AG04450 (cell line): ENCODE data around the gene NACC2. TPM values are rescaled to one million over a fixed set of nuclear protein-coding genes. Genes with fewer than 3 reads are reported as not detected.

Source experiments
- CTCF ChIA-PET: fragments of 300-600, 350-600 bp; formaldehyde crosslinking; extraction: SDS; loops from one replicate; lab custom pipeline; 2022; ENCODE audit warnings: antibody characterized with exemption, inconsistent platforms; lab: Charles Lee
- POLR2A ChIA-PET: fragments of 350-600 bp; formaldehyde crosslinking; extraction: SDS; loops from one replicate; lab custom pipeline; 2021; ENCODE audit warnings: antibody characterized with exemption, inconsistent platforms; lab: Yijun Ruan, JAX
- DNase-seq: peaks from one replicate; pipeline ENCODE4 v3.0.0-alpha.2; 2011; ENCODE audit warnings: low read depth, low spot score
- H3K27ac ChIP-seq: one replicate; pipeline ENCODE4 v1.5.1; 2012; ENCODE audit warnings: low read depth, low read length, control low read depth
- H3K27me3 ChIP-seq: one replicate; pipeline ENCODE4 v1.6.0; 2012; ENCODE audit warnings: low read length; ENCODE audit not compliant: control insufficient read depth, insufficient read depth
- H3K4me3 ChIP-seq: 2 replicates; pipeline ENCODE4 v1.5.1; 2011; ENCODE audit warnings: mild to moderate bottlenecking, low read depth, low read length, control low read depth
- H3K9me3 ChIP-seq: 2 replicates; pipeline ENCODE4 v1.5.1; 2012; ENCODE audit warnings: low read length; ENCODE audit not compliant: control insufficient read depth, insufficient read depth
- polyA plus RNA-seq: library from polyadenylated mRNA; depleted of rRNA; stranded (reverse); fragments of >200 nt; gene quantifications from 2 replicates; pipeline ENCODE4 v1.2.3, GENCODE V29; 2011
- TF ChIP-seq, protein P1 (sequence below): IDR thresholded peaks from 2 replicates; pipeline ENCODE4 v1.5.1; 2011; ENCODE audit warnings: low read depth, low read length, control low read depth, inconsistent platforms

The NACC2 gene
- polyA plus RNA-seq, 1 experiment: 11.7 TPM

DNA sequence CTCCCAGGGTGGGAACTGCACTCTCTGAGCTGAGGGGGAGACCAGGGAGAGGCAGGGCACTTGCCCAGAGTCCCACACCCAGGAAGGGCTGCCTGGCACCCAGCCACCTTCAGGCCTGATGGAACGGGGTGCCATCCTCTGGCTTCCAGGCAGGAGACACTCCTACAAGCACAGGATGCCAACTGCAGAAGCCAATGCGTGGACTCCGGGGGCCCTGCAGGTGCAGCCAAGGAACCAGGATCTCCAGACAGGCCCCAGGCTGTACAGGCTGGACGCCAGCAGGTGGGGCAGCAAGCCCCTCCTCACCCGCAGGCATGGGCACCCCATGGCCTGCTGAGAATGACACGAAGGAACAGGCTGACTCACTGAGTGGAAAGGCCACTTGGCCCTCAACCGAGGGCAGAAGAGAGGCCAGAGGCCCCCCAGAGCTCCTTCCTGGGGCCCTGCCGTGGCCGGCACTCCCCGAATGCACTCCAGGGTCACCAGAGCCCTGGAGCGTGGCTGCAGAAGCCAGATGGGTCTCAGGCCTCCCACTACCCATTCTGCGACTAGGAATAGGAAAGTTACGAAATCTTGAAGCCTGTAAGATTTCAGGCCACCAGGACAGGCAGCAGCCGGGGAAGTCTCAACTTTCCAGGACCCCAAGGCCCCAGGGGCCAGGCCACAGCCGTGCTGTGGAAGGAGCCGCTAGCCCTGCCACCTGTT lies 15.7 kb downstream of the NACC2 start:
- no peaks in the 10 kb centered on the region for H3K27me3 ChIP-seq
- TF ChIP-seq, protein P1, sequence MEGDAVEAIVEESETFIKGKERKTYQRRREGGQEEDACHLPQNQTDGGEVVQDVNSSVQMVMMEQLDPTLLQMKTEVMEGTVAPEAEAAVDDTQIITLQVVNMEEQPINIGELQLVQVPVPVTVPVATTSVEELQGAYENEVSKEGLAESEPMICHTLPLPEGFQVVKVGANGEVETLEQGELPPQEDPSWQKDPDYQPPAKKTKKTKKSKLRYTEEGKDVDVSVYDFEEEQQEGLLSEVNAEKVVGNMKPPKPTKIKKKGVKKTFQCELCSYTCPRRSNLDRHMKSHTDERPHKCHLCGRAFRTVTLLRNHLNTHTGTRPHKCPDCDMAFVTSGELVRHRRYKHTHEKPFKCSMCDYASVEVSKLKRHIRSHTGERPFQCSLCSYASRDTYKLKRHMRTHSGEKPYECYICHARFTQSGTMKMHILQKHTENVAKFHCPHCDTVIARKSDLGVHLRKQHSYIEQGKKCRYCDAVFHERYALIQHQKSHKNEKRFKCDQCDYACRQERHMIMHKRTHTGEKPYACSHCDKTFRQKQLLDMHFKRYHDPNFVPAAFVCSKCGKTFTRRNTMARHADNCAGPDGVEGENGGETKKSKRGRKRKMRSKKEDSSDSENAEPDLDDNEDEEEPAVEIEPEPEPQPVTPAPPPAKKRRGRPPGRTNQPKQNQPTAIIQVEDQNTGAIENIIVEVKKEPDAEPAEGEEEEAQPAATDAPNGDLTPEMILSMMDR: no peak
- POLR2A ChIA-PET: no interaction called here
- CTCF ChIA-PET: interaction anchor here (1.0 kb wide), 1 partner anchor 10 kb away, joined by 4 read pairs; no protein-coding TSS in a partner anchor
- H3K4me3 ChIP-seq: no peak overlapping the region
- peaks cover 9% of the 10 kb centered on the region; the same call in 1 of the 2 replicates for H3K9me3 ChIP-seq
- DNase-seq: no peak
- no peak overlapping the region for H3K27ac ChIP-seq

DNA sequence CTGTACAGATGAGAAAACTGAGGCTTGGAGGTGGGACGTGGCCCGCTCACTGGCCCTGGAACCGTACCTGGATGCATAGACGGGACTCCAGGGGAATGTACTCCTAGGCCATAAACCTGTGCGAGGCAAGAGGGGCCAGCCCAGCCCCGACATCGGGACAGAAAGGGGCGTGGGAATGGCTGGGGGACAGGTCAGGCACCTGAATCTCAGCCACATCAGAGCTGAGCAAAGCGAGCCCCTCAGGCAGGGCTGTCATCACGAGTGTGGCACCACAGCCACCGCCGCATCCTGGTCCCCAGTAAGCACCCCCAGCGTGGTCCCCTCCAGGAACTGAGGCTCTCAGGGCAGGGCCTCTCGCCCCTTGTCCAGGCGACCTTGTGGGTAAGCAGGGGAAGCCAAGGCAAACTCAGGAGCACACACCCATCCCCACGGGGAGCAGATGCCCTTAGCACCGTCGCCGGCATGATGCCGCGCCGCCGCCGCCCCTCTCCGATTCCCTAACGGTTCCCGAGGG lies 16.5 kb downstream of the NACC2 start:
- CTCF ChIA-PET: no interaction called here
- POLR2A ChIA-PET: no interaction called here

DNA sequence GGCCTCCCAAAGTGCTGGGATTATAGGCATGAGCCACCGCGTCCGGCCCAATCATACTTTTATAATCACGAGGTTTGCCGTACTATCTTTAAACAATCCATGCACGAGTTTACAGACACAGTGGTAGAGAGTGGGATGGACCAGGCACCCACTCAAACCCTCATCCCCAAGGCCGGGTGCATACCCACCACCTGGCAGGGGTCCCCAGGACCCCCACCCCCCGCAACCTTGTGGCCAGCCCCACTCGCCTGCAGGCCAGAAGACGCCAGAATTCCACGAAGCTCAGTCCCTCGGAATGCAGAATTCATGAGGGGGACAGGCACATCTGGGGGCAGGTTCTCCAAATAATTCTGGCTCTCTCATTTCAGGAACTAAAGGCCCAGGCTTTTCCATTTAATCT lies 17.1 kb downstream of the NACC2 start:
- ChIA-PET CTCF (no interaction called here), POLR2A (no interaction called here)
- Histone ChIP-seq H3K4me3 (no peak overlapping the region), H3K27me3 (no peaks in the 10 kb centered on the region), H3K9me3 (peaks cover 9% of the 10 kb centered on the region; the same call in 1 of the 2 replicates), H3K27ac (no peak overlapping the region)
- no peak for DNase-seq
- TF ChIP-seq, protein P1: no peak

More for the DNA sequence above, 16.5 kb downstream of the NACC2 start:
- DNase-seq: no peak
- Histone ChIP-seq H3K4me3 (no peak overlapping the region), H3K27me3 (no peaks in the 10 kb centered on the region), H3K9me3 (peaks cover 9% of the 10 kb centered on the region; the same call in 1 of the 2 replicates), H3K27ac (no peak overlapping the region)
- TF ChIP-seq, protein P1: no peak

DNA sequence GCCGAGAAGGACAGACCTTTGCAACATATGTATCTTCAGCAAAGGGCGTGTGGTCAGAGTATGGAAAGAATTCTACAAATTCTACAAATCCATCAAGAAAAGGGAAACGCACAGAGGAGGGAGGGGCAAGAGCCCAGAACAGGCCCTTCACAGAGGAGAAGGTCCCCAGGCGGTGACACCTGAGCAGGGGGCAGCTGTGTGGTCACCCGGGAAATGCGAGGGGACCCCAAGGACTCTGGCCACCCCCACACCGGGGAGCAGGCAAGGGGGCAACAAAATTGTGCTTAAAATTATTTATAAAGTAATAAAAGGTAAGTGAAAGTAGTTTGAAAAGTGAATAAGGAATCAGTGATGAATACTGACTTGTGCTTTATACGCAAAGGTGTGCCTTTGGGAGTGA lies 17.6 kb downstream of the NACC2 start:
- Histone ChIP-seq H3K27ac (no peak overlapping the region), H3K9me3 (peaks cover 9% of the 10 kb centered on the region; the same call in 1 of the 2 replicates), H3K27me3 (no peaks in the 10 kb centered on the region), H3K4me3 (no peak overlapping the region)
- no peak for DNase-seq
- TF ChIP-seq, protein P1: no peak
- POLR2A ChIA-PET: no interaction called here
- CTCF ChIA-PET: no interaction called here
